PFSK-1 (cell line): ENCODE measurements around the gene HOXB2.

Source experiments
- FOXP2 ChIP-seq: optimal IDR thresholded peaks from 2 replicates; pipeline ENCODE3; 2011; ENCODE audit warnings: borderline replicate concordance, control low read depth, inconsistent platforms; ENCODE audit not compliant: insufficient read depth; ENCODE audit errors: extremely low read length, extremely low read depth
- POLR2AphosphoS5 ChIP-seq: IDR thresholded peaks from 2 replicates; pipeline ENCODE4 v1.6.1; 2012; ENCODE audit warnings: low read depth, mild to moderate bottlenecking, control low read depth, low read length, moderate library complexity
- REST ChIP-seq, 2 experiments: IDR thresholded peaks; 2 replicates each; pipeline versions ENCODE4 v1.6.1 to v1.8.0; 2011 to 2012; ENCODE audit warnings: low read depth in 2 of 2, low read length in 2 of 2, control low read depth in 1 of 2, inconsistent platforms in 1 of 2, mild to moderate bottlenecking in 1 of 2, moderate library complexity in 1 of 2; ENCODE audit not compliant: insufficient read depth in 1 of 2
- SIN3A ChIP-seq: IDR thresholded peaks from 2 replicates; pipeline ENCODE4 v1.6.1; 2012; ENCODE audit warnings: mild to moderate bottlenecking, low read length, moderate library complexity, borderline replicate concordance; ENCODE audit not compliant: insufficient read depth
- TAF1 ChIP-seq: IDR thresholded peaks from 2 replicates; pipeline ENCODE4 v1.6.1; 2012; ENCODE audit warnings: low read length, control low read depth, borderline replicate concordance; ENCODE audit not compliant: insufficient read depth

Gene HOXB2

GRCh38 chr17:48554412-48555257 lies 9.7 kb upstream of the HOXB2 start:
- TF ChIP-seq REST (IDR thresholded peaks at IDR 0.05; ENCODE audit: insufficient read depth in 1 of 2, low read depth in 2 of 2, low read length in 2 of 2) (no peak), POLR2AphosphoS5 (no peak), TAF1 (no peak), SIN3A (no peak), FOXP2 (no peak)

- no peak for TF ChIP-seq TAF1
These were observed 8.9 kb upstream of the HOXB2 start for GRCh38 chr17:48553826-48554225.

DNA sequence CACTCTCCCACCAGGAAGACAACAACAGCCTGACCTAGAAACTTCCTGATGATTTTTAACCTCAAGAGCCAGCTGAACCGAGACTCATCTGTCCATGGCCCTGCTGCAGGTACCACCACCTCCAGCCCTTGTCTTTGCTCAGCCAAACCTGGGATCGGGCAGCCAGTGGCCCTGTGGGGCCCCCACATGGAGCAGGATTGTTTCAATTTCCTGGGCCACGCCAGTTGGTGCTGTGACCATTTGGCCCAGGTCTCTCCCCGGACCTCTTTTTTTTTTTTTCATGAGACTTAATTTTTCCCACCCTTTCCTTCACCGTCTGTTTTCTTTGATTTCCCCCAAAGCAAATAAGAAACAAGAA lies 8.3 kb upstream of the HOXB2 start:
- TF ChIP-seq SIN3A (no peak), TAF1 (no peak), REST (IDR thresholded peaks at IDR 0.05; ENCODE audit: insufficient read depth in 1 of 2, low read depth in 2 of 2, low read length in 2 of 2) (no peak), FOXP2 (no peak), POLR2AphosphoS5 (no peak)

DNA sequence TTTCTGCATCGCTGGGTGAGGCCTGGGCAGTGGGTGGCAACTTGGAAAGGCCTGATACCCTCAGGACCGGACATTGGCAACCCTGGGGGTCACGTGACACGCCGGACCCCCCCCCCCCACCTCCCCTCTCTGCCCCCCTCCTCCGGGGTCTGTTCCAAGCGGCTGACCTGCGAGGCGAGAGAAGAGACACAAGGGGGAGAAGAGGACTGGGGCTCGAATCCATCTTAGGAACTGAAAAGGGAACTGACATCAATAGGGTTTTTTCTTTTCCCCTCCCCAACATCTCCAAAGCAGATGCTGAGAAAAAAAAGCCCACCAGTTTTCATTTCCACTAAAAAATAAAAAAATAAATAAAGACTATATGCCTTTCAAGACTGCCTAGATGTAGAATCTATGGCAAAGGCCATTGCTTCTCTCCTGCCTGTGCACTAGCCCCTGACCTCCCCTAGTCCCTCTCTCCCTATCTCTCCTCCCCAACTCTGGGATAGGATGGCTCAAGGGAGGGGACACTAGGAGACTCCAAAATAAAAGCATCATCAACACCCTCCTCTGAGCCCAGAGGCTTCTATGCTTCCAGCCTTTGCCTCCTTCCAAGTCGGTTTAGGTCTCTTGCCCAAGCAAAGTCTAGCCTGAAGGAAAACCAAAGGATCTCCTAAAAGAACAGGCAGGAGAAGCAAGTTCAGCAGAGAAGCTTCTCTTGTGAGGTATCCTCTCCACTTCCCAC lies 7.7 kb upstream of the HOXB2 start:
- TF ChIP-seq REST (IDR thresholded peaks at IDR 0.05; ENCODE audit: insufficient read depth in 1 of 2, low read depth in 2 of 2, low read length in 2 of 2) = no peak
- no peak for TF ChIP-seq SIN3A
- no peak for TF ChIP-seq TAF1
- TF ChIP-seq POLR2AphosphoS5 = no peak
- TF ChIP-seq FOXP2 = no peak

DNA sequence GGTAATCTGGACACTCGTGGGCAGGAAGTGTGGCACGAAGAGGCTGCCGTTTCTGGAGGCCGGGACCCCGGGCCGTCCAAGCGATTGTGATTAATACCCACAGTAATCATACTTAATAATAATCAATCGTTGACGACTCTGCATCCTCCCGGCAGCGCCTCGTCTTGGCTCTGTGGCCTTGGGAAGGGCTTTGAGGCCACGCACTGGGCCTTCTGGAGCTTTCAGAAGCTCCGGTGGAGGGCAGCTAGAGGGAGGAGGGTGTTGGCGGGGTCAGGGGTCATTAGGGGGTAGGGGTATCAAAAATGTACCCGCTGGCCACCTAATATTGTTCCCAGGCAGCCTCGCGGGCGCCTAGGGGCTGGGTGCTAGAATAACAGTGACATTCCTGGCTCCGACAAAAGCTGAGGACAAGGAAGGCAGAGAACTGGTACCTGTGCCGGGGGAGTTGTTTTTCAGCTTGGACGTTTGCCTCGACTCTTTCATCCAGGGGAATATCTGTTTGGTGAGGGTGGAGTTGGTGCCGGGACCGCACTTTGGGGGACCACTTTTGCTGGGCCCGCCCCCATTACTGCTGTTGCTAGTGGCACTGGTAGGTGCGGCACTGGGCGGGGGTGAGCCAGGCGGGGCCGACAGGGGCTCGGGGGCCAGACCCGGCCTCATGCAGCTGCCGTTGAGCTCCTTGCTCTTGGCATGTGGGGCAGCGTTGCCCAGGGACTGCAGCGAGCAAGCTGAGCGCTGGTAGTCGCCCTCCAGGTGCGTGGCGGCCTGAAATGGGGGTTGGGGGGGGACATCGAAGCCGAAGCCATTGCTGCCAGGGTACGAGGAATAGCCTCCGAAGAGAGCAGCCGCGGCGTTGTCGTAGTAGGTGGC lies 6.9 kb upstream of the HOXB2 start:
- no peak for TF ChIP-seq TAF1
- no peak for TF ChIP-seq SIN3A
- TF ChIP-seq POLR2AphosphoS5 = no peak
- no peak for TF ChIP-seq REST (IDR thresholded peaks at IDR 0.05; ENCODE audit: insufficient read depth in 1 of 2, low read depth in 2 of 2, low read length in 2 of 2)
- no peak for TF ChIP-seq FOXP2
